Body of pancreas (tissue), 4 donors: ENCODE data around the gene RNLS.

Experiments
- CTCF ChIP-seq, 7 experiments: fragments of 450-650 bp in 4 of 7; fragments of 200-600 bp in 3 of 7; sonication (generic) in 3 of 7; IDR thresholded peaks; one replicate each; pipeline ENCODE4 v1.5.1; 2016 to 2019; ENCODE audit warnings: antibody characterized with exemption in 7 of 7
- POLR2A ChIP-seq, 3 donors: fragments of 450-650 bp; IDR thresholded peaks; one replicate each; pipeline ENCODE4 v1.6.1; 2016; ENCODE audit warnings: antibody characterized with exemption in 3 of 3, mild to moderate bottlenecking in 2 of 3

- TF ChIP-seq POLR2A (IDR thresholded peaks at IDR 0.05) (no peak), CTCF (IDR thresholded peaks at IDR 0.05) (no peak)
Observed at GRCh38 chr10:88390041-88390440, 193.1 kb downstream of the RNLS start.
